ENCODE measurements around the gene MIPEP.

DNA sequence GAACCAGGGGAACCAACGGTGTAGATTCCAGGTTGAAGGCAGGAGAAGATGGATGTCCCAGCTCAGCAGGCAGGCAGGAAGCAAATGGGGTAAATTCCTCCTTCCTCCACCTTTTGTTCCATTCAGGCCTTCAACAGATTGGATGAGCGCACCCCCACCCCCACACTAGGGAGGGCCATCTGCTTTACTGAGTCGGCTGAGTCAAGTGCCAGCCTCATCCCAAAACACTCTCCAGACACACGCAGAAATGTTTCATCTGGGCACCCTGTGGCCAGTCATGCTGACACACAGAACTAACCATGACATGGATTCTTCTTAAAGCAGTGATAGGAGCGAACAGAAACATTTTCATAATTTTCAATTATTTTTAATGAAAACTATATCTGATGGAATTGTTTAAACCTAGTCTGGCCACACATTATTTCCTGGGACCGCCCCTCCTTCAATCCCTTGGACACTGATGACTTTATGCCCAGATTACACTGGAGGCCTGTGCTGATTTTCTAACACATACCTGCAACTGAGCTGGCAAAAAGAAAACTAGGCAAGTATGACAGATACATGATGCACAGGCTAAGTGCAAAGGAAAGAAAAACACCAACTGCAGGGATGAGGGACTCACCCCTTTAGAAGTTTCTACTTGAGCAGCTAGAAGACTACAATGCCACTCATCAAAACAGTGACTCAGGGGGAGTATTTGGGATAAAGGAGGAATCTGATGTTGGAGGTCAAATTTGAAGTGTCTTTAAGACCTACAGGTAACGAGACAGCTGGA is 164.8 kb downstream of the MIPEP start:
- TF ChIP-seq, protein P1, sequence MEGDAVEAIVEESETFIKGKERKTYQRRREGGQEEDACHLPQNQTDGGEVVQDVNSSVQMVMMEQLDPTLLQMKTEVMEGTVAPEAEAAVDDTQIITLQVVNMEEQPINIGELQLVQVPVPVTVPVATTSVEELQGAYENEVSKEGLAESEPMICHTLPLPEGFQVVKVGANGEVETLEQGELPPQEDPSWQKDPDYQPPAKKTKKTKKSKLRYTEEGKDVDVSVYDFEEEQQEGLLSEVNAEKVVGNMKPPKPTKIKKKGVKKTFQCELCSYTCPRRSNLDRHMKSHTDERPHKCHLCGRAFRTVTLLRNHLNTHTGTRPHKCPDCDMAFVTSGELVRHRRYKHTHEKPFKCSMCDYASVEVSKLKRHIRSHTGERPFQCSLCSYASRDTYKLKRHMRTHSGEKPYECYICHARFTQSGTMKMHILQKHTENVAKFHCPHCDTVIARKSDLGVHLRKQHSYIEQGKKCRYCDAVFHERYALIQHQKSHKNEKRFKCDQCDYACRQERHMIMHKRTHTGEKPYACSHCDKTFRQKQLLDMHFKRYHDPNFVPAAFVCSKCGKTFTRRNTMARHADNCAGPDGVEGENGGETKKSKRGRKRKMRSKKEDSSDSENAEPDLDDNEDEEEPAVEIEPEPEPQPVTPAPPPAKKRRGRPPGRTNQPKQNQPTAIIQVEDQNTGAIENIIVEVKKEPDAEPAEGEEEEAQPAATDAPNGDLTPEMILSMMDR (IDR thresholded peaks at IDR 0.05; ENCODE audit: low read length): no peak
- TF ChIP-seq EZH2 (IDR thresholded peaks at IDR 0.05; ENCODE audit: borderline replicate concordance, low read length): no peak

Data from OCI-LY1 (cell line).